WTC11 (cell line): ENCODE data around the gene PLXNA2.

Experiments
- ATF6 ChIP-seq: sonication (generic); formaldehyde crosslinking; IDR thresholded peaks from 2 replicates; pipeline ENCODE4 v1.8.1; 2023; ENCODE audit warnings: mild to moderate bottlenecking, missing genetic modification reagents
- CREM ChIP-seq: sonication (generic); formaldehyde crosslinking; IDR thresholded peaks from 2 replicates; pipeline ENCODE4 v1.8.1; 2022; ENCODE audit warnings: mild to moderate bottlenecking, missing genetic modification reagents, moderate library complexity
- CTCF ChIP-seq: fragments of 200-600 bp; IDR thresholded peaks from 2 replicates; pipeline ENCODE4 v1.8.0; 2022; ENCODE audit warnings: antibody characterized with exemption
- NR3C1 ChIP-seq: sonication (generic); formaldehyde crosslinking; conservative IDR thresholded peaks from 2 replicates; pipeline ENCODE4 v1.8.1; 2023; ENCODE audit warnings: low read depth, mild to moderate bottlenecking, missing genetic modification reagents
- TEAD4 ChIP-seq: sonication (generic); formaldehyde crosslinking; IDR thresholded peaks from 2 replicates; pipeline ENCODE4 v1.8.0; 2022; ENCODE audit warnings: mild to moderate bottlenecking, missing genetic modification reagents
- USF2 ChIP-seq: sonication (generic); formaldehyde crosslinking; IDR thresholded peaks from 2 replicates; pipeline ENCODE4 v1.8.1; 2023; ENCODE audit warnings: mild to moderate bottlenecking, missing genetic modification reagents, moderate library complexity
- ZNF121 ChIP-seq: sonication (generic); formaldehyde crosslinking; IDR thresholded peaks from 2 replicates; pipeline ENCODE4 v1.8.0; 2023; ENCODE audit warnings: missing genetic modification reagents

- TF ChIP-seq CREM (CRISPR knock-in tag), result no peak
- no peak for TF ChIP-seq CTCF
- TF ChIP-seq TEAD4, result no peak
- TF ChIP-seq ATF6, result no peak
- no peak for TF ChIP-seq USF2 (CRISPR knock-in tag)
- TF ChIP-seq ZNF121 (CRISPR knock-in tag), result no peak
- TF ChIP-seq NR3C1, result no peak
Observed at GRCh38 chr1:208170252-208170651, 73.9 kb downstream of the PLXNA2 start.
